Neural cell (in vitro differentiated cells): ENCODE results near the gene NLRP6.

Experiments
- CTCF ChIP-seq: fragments of 450-650 bp; IDR thresholded peaks from 2 replicates; pipeline ENCODE4 v1.5.1; 2014; ENCODE audit warnings: antibody characterized with exemption, mild to moderate bottlenecking, moderate library complexity; ENCODE audit not compliant: poor library complexity, severe bottlenecking
- EP300 ChIP-seq: fragments of 450-650 bp; conservative IDR thresholded peaks from 2 replicates; pipeline ENCODE4 v1.6.1; 2014; ENCODE audit warnings: antibody characterized with exemption, mild to moderate bottlenecking, moderate library complexity; ENCODE audit not compliant: poor library complexity, severe bottlenecking
- EZH2 ChIP-seq: fragments of 200-600, 300-800 bp; shearing (Covaris generic), sonication (generic); IDR thresholded peaks from 2 replicates; pipeline ENCODE4 v1.6.1; 2014; ENCODE audit warnings: antibody characterized with exemption, low read length, borderline replicate concordance, mild to moderate bottlenecking; ENCODE audit not compliant: insufficient read depth, poor library complexity, severe bottlenecking
- MXI1 ChIP-seq: fragments of 450-650 bp; conservative IDR thresholded peaks from 2 replicates; pipeline ENCODE4 v1.6.1; 2014; ENCODE audit warnings: antibody characterized with exemption, mild to moderate bottlenecking; ENCODE audit not compliant: poor library complexity, severe bottlenecking
- POLR2AphosphoS5 ChIP-seq: IDR thresholded peaks from 2 replicates; pipeline ENCODE4 v1.6.1; 2012
- RAD21 ChIP-seq: fragments of 450-650 bp; conservative IDR thresholded peaks from 2 replicates; pipeline ENCODE4 v1.6.1; 2014; ENCODE audit warnings: antibody characterized with exemption, mild to moderate bottlenecking, moderate library complexity
- REST ChIP-seq: IDR thresholded peaks from 2 replicates; pipeline ENCODE4 v1.6.1; 2012; ENCODE audit warnings: borderline replicate concordance
- SMC3 ChIP-seq: fragments of 450-650 bp; conservative IDR thresholded peaks from 2 replicates; pipeline ENCODE4 v1.6.1; 2014; ENCODE audit warnings: antibody characterized with exemption, mild to moderate bottlenecking, moderate library complexity; ENCODE audit not compliant: poor library complexity
- TAF1 ChIP-seq: IDR thresholded peaks from 2 replicates; pipeline ENCODE4 v1.6.1; 2012; ENCODE audit warnings: low read depth

- TF ChIP-seq CTCF (no peak), EP300 (no peak), POLR2AphosphoS5 (no peak), RAD21 (no peak), EZH2 (no peak), REST (no peak), MXI1 (no peak), TAF1 (no peak), SMC3 (no peak)
Observed at GRCh38 chr11:330694-331357, 52.6 kb downstream of the NLRP6 start.
